GM12801 (cell line): ENCODE measurements around the gene SHISA9.

ENCODE experiments used
- TF ChIP-seq, protein P1 (sequence below): IDR thresholded peaks from one replicate; pipeline ENCODE4 v1.5.1; 2011; ENCODE audit warnings: control low read depth; ENCODE audit not compliant: insufficient read length; ENCODE audit errors: extremely low read depth

SHISA9 gene

DNA sequence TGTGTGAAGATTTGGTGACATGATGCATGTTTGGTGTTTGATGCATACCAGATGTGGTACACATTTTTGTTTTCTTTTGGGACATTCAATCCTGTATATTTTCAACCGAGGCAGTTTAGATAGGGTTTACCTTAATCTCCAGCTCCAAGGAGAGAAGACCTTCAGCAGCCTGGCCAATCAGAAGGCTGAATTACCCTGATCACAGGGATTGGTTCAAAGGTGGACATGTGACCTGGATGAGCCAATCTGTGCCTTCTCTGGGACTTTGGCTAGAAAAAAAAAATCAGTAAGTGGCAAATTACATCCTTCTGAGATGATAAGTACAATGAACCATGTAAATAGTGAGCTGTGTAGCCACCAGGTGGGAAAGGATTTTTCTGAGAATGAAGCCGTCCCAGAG is 205.1 kb downstream of the SHISA9 start:
- TF ChIP-seq, protein P1, sequence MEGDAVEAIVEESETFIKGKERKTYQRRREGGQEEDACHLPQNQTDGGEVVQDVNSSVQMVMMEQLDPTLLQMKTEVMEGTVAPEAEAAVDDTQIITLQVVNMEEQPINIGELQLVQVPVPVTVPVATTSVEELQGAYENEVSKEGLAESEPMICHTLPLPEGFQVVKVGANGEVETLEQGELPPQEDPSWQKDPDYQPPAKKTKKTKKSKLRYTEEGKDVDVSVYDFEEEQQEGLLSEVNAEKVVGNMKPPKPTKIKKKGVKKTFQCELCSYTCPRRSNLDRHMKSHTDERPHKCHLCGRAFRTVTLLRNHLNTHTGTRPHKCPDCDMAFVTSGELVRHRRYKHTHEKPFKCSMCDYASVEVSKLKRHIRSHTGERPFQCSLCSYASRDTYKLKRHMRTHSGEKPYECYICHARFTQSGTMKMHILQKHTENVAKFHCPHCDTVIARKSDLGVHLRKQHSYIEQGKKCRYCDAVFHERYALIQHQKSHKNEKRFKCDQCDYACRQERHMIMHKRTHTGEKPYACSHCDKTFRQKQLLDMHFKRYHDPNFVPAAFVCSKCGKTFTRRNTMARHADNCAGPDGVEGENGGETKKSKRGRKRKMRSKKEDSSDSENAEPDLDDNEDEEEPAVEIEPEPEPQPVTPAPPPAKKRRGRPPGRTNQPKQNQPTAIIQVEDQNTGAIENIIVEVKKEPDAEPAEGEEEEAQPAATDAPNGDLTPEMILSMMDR, result no peak

- TF ChIP-seq, protein P1, result no peak
Measured at GRCh38 chr16:13108126-13108525, 206.7 kb downstream of the SHISA9 start.

GRCh38 chr16:13109171-13109570 is 207.8 kb downstream of the SHISA9 start:
- TF ChIP-seq, protein P1, result no peak

GRCh38 chr16:13110124-13110796 is 208.9 kb downstream of the SHISA9 start:
- TF ChIP-seq, protein P1, result no peak

- TF ChIP-seq, protein P1, result no peak
Measured at GRCh38 chr16:13111747-13112146, 210.3 kb downstream of the SHISA9 start.

DNA sequence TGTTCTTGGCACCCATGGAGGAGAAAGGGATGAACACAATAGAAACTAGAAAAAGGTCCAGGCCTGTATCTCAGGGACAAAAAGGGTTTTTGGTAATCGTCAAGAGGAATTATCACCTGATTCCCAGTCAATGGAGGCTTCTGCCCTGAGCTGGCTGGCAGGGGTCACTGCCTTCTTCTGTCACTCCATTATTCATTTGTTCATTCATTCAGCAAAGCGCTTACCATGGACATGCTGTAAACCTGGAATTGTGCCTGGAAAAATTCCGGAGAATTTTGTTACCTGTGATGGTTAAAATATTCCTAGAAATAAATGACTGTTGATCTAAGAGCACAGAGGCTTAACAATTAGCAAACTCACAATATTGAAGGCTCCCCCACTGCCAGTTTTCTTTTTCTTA is 212.3 kb downstream of the SHISA9 start:
- TF ChIP-seq, protein P1, result no peak

- TF ChIP-seq, protein P1, result no peak
Measured at GRCh38 chr16:13118091-13118490, 216.7 kb downstream of the SHISA9 start.

- TF ChIP-seq, protein P1, result no peak
Measured at GRCh38 chr16:13120091-13120490, 218.7 kb downstream of the SHISA9 start.
